ENCODE measurements around the gene SLC26A11.

DNA sequence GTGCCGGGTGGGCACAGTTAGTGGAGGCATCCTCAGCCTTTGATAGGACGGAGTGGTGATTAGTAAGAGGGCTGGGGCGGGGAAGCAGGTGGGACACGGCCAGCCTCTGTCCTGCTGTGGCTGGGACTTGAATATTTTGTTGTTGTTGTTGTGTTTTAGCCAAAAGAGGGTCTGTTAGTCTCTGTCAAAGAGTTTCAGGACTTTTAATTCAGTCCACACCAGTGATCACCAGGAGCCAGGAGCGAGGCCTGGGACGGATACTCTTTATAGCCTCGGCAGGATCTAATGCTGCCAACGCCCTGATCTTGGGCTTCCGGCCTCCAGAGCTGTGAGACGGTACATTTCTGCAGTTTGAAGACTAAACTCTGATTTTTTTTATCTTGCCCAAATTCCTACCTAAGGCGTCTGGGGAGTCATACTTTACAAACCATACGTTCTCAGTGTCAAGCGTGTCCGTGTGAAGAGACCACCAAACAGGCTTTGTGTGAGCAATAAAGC lies 37.5 kb downstream of the SLC26A11 start:
- TF ChIP-seq, protein P1, sequence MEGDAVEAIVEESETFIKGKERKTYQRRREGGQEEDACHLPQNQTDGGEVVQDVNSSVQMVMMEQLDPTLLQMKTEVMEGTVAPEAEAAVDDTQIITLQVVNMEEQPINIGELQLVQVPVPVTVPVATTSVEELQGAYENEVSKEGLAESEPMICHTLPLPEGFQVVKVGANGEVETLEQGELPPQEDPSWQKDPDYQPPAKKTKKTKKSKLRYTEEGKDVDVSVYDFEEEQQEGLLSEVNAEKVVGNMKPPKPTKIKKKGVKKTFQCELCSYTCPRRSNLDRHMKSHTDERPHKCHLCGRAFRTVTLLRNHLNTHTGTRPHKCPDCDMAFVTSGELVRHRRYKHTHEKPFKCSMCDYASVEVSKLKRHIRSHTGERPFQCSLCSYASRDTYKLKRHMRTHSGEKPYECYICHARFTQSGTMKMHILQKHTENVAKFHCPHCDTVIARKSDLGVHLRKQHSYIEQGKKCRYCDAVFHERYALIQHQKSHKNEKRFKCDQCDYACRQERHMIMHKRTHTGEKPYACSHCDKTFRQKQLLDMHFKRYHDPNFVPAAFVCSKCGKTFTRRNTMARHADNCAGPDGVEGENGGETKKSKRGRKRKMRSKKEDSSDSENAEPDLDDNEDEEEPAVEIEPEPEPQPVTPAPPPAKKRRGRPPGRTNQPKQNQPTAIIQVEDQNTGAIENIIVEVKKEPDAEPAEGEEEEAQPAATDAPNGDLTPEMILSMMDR (IDR thresholded peaks at IDR 0.05): no peak
- TF ChIP-seq EP300 (IDR thresholded peaks at IDR 0.05) (no peak), POLR2A (IDR thresholded peaks at IDR 0.05; ENCODE audit: low read depth) (no peak)

Data from esophagus muscularis mucosa (tissue), 4 donors.